HEK293 (cell line): ENCODE data around the gene TMEM125.

ENCODE experiments used
- SCRT2 ChIP-seq: fragments of 450-650 bp; formaldehyde crosslinking; IDR thresholded peaks from 2 replicates; pipeline ENCODE4 v1.5.1; 2016; ENCODE audit warnings: missing biosample characterization, missing genetic modification characterization
- ZBTB21 ChIP-seq: fragments of 450-650 bp; formaldehyde crosslinking; IDR thresholded peaks from 2 replicates; pipeline ENCODE4 v1.5.1; 2017; ENCODE audit warnings: missing biosample characterization, missing genetic modification characterization
- ZBTB26 ChIP-seq: fragments of 450-650 bp; formaldehyde crosslinking; optimal IDR thresholded peaks from 2 replicates; pipeline ENCODE3; 2016; ENCODE audit warnings: missing biosample characterization, mild to moderate bottlenecking, missing genetic modification characterization
- ZNF140 ChIP-seq: fragments of 450-650 bp; formaldehyde crosslinking; IDR thresholded peaks from 2 replicates; pipeline ENCODE4 v1.5.1; 2016; ENCODE audit warnings: missing biosample characterization, missing genetic modification characterization
- ZNF274 ChIP-seq, 2 experiments: fragments of 200-500 bp in 1 of 2; fragments of 450-650 bp in 1 of 2; sonication (Bioruptor generic) in 1 of 2; formaldehyde crosslinking in 1 of 2; IDR thresholded peaks; 2 replicates each; pipeline versions ENCODE4 v1.5.1 to v1.6.1; 2014 to 2016; ENCODE audit warnings: borderline replicate concordance in 1 of 2, inconsistent platforms in 1 of 2, low read length in 1 of 2, missing biosample characterization in 1 of 2, missing genetic modification characterization in 1 of 2
- ZNF639 ChIP-seq: fragments of 450-650 bp; formaldehyde crosslinking; IDR thresholded peaks from 2 replicates; pipeline ENCODE4 v1.5.1; 2016; ENCODE audit warnings: missing biosample characterization, missing genetic modification characterization
- TF ChIP-seq, protein P1 (sequence below): fragments of 450-650 bp; formaldehyde crosslinking; IDR thresholded peaks from 2 replicates; pipeline ENCODE4 v1.5.1; 2016; ENCODE audit warnings: missing biosample characterization, missing genetic modification characterization
- TF ChIP-seq, protein P2 (sequence below): fragments of 450-650 bp; formaldehyde crosslinking; IDR thresholded peaks from 2 replicates; pipeline ENCODE4 v1.5.1; 2016; ENCODE audit warnings: missing biosample characterization, missing genetic modification characterization

DNA sequence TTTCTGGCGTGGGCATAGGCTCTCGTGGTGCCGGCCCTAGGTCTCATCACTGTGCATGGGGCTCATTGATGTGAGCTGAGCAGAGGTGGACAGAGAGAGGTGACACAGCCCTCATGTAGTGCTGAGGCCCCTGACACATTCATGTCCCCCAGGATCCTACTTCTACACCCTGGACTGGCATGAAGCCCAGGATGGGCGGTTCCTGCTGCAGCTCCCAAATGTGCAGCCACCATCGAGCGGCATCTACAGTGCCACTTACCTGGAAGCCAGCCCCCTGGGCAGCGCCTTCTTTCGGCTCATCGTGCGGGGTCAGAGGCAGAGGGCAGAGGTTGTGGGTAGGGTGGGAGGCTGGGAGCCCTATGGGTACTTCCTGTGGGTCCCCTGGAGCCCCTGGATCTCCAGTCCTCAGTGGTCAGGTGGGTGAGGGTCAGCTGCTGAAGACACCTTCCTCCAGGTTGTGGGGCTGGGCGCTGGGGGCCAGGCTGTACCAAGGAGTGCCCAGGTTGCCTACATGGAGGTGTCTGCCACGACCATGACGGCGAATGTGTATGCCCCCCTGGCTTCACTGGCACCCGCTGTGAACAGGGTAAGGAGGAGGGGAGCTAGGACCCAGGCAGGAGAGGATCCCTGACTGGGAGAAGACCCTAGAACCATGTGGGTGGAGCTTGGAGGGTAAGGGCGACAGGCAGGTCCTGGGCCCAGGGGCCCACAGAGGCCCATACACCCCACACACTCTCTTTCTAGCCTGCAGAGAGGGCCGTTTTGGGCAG lies 37.1 kb downstream of the TMEM125 start:
- no peak for TF ChIP-seq SCRT2 (tag by site-specific recombination)
- TF ChIP-seq, protein P1, sequence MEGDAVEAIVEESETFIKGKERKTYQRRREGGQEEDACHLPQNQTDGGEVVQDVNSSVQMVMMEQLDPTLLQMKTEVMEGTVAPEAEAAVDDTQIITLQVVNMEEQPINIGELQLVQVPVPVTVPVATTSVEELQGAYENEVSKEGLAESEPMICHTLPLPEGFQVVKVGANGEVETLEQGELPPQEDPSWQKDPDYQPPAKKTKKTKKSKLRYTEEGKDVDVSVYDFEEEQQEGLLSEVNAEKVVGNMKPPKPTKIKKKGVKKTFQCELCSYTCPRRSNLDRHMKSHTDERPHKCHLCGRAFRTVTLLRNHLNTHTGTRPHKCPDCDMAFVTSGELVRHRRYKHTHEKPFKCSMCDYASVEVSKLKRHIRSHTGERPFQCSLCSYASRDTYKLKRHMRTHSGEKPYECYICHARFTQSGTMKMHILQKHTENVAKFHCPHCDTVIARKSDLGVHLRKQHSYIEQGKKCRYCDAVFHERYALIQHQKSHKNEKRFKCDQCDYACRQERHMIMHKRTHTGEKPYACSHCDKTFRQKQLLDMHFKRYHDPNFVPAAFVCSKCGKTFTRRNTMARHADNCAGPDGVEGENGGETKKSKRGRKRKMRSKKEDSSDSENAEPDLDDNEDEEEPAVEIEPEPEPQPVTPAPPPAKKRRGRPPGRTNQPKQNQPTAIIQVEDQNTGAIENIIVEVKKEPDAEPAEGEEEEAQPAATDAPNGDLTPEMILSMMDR (tag by site-specific recombination), result no peak
- TF ChIP-seq, protein P2, sequence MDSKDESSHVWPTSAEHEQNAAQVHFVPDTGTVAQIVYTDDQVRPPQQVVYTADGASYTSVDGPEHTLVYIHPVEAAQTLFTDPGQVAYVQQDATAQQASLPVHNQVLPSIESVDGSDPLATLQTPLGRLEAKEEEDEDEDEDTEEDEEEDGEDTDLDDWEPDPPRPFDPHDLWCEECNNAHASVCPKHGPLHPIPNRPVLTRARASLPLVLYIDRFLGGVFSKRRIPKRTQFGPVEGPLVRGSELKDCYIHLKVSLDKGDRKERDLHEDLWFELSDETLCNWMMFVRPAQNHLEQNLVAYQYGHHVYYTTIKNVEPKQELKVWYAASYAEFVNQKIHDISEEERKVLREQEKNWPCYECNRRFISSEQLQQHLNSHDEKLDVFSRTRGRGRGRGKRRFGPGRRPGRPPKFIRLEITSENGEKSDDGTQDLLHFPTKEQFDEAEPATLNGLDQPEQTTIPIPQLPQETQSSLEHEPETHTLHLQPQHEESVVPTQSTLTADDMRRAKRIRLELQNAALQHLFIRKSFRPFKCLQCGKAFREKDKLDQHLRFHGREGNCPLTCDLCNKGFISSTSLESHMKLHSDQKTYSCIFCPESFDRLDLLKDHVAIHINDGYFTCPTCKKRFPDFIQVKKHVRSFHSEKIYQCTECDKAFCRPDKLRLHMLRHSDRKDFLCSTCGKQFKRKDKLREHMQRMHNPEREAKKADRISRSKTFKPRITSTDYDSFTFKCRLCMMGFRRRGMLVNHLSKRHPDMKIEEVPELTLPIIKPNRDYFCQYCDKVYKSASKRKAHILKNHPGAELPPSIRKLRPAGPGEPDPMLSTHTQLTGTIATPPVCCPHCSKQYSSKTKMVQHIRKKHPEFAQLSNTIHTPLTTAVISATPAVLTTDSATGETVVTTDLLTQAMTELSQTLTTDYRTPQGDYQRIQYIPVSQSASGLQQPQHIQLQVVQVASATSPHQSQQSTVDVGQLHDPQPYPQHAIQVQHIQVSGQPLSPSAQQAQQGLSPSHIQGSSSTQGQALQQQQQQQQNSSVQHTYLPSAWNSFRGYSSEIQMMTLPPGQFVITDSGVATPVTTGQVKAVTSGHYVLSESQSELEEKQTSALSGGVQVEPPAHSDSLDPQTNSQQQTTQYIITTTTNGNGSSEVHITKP (tag by site-specific recombination), result no peak
- TF ChIP-seq ZNF140 (tag by site-specific recombination), result no peak
- TF ChIP-seq ZBTB21 (tag by site-specific recombination), result no peak
- no peak for TF ChIP-seq ZNF639 (tag by site-specific recombination)
- no peak for TF ChIP-seq ZNF274 (IDR thresholded peaks at IDR 0.05; ENCODE audit: low read length)
- no peak for TF ChIP-seq ZNF274 (tag by site-specific recombination; IDR thresholded peaks at IDR 0.05; ENCODE audit: borderline replicate concordance)
- no peak for TF ChIP-seq ZBTB26 (tag by site-specific recombination)
